Liver (tissue), 3 donors: Measurements from ENCODE around the gene TRNT1.

Source experiments
- CTCF ChIP-seq: fragments of 150-350 bp; IDR thresholded peaks from 2 replicates; pipeline ENCODE4 v1.5.1; 2017; ENCODE audit warnings: improper control_type of control experiment, low read depth, low read length; ENCODE audit not compliant: missing input control
- EGR1 ChIP-seq, 2 donors: IDR thresholded peaks; 2 replicates each; pipeline ENCODE4 v1.6.1; 2016 to 2018; ENCODE audit warnings: antibody characterized with exemption in 2 of 2, low read depth in 2 of 2
- FOXA1 ChIP-seq: IDR thresholded peaks from 2 replicates; pipeline ENCODE4 v1.6.1; 2016; ENCODE audit warnings: antibody characterized with exemption
- JUND ChIP-seq, 2 donors: IDR thresholded peaks; 2 replicates each; pipeline ENCODE4 v1.6.1; 2016; ENCODE audit warnings: antibody characterized with exemption in 2 of 2
- MAX ChIP-seq: IDR thresholded peaks from 2 replicates; pipeline ENCODE4 v1.6.1; 2016; ENCODE audit warnings: antibody characterized with exemption
- NR2F2 ChIP-seq: IDR thresholded peaks from 2 replicates; pipeline ENCODE4 v1.6.1; 2016; ENCODE audit warnings: antibody characterized with exemption
- RAD21 ChIP-seq, 2 donors: IDR thresholded peaks; 2 replicates each; pipeline ENCODE4 v1.6.1; 2016; ENCODE audit warnings: antibody characterized with exemption in 2 of 2, mild to moderate bottlenecking in 2 of 2
- REST ChIP-seq: IDR thresholded peaks from 2 replicates; pipeline ENCODE4 v1.6.1; 2016; ENCODE audit warnings: antibody characterized with exemption, mild to moderate bottlenecking
- RXRA ChIP-seq, 2 donors: IDR thresholded peaks; 2 replicates each; pipeline ENCODE4 v1.6.1; 2017 to 2018; ENCODE audit warnings: antibody characterized with exemption in 2 of 2, mild to moderate bottlenecking in 1 of 2
- SP1 ChIP-seq: IDR thresholded peaks from 2 replicates; pipeline ENCODE4 v1.6.1; 2018; ENCODE audit warnings: antibody characterized with exemption, mild to moderate bottlenecking
- TAF1 ChIP-seq: conservative IDR thresholded peaks from 2 replicates; pipeline ENCODE4 v1.6.1; 2016; ENCODE audit warnings: antibody characterized with exemption, mild to moderate bottlenecking
- YY1 ChIP-seq: IDR thresholded peaks from 2 replicates; pipeline ENCODE4 v1.6.1; 2016; ENCODE audit warnings: antibody characterized with exemption, mild to moderate bottlenecking
- ZBTB33 ChIP-seq: IDR thresholded peaks from 2 replicates; pipeline ENCODE4 v1.6.1; 2016; ENCODE audit warnings: antibody characterized with exemption
- donor health status: healthy.
- donor health status: healthy.

GRCh38 chr3:3119393-3119851, 7.3 kb upstream of the TRNT1 start:
- TF ChIP-seq MAX (no peak), CTCF (no peak), NR2F2 (no peak), EGR1 (IDR thresholded peaks at IDR 0.05; ENCODE audit: low read depth in 2 of 2) (no peak), TAF1 (no peak), FOXA1 (no peak), ZBTB33 (no peak), SP1 (no peak), JUND (IDR thresholded peaks at IDR 0.05) (no peak), REST (no peak), YY1 (no peak), RXRA (IDR thresholded peaks at IDR 0.05) (no peak), RAD21 (IDR thresholded peaks at IDR 0.05) (no peak)
